ENCODE data around the gene CTSL. TPM values are rescaled to one million over a fixed set of nuclear protein-coding genes. Genes with fewer than 3 reads are reported as not detected.

Gene CTSL
- total RNA-seq, 2 donors from 2014 or later = 0.45 to 2.4 TPM

DNA sequence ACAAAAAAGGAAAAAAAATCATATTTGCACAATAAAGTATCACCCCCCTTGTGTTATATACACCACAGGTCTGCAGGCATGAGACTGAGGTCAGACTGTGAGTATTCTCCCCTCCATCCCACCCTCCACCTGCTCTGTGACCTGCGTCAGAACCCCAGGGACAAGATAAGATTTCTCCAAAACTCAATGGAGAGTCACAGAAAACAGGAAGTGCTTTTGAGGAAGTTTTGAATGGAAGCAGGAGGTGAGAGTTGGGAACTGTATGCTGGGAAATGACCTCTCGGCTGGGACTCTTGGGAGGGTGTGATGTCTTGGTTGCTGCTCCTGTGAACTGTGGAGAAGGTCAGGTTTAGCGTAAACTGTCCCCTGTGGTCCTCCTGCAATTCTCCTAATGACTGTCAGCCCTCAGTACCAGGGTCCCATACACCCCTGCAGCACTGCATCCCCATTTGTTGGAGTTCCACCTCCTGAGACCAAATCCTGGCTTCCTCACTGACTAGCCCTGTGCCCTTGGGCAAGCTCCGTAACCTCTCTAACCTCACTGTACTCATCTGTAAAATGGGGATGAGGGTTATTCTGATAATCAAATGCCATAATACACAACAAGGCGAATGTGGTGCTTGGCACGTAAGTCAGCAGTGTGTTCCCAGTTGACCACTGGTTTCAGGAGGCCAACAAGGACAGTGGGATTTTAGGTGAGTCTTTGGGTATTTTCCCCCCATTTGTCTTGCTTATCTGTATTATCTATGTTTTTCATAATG lies 6.9 kb upstream of the CTSL start:
- Mint-ChIP-seq H3K27me3 (peaks cover 22 to 31% of the 10 kb centered on the region in 2 donors), H3K27ac (no peak overlapping the region), H3K36me3 (no peaks in the 10 kb centered on the region), H3K9me3 (no peaks in the 10 kb centered on the region), H3K4me1 (ENCODE audit: low read depth in 2 of 2) (peaks cover 0 to 5% of the 10 kb centered on the region in 2 donors), H3K4me3 (no peak overlapping the region)
- ATAC-seq (no peak), DNase-seq (ENCODE audit: low spot score) (no peak)

DNA sequence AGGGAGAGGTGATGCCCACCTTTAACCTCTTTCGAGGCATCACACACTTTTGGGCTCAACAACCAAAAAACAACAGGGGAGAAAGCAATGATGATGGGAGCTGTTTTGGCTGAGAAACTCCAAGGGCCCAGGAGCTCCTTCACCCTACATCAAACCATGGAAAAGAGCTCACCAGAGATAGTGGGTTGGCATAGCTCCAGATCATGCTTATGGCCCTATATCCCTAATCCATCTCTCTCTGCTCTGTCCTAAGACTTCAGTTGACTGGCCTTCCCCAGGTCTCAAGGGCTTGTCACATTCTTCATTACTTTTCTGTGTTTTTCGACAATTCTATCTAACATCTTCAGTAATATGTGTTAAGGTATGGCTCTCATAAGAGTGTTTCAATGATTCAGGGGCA lies 5.7 kb upstream of the CTSL start:
- Mint-ChIP-seq H3K9me3 (no peaks in the 10 kb centered on the region), H3K4me1 (ENCODE audit: low read depth in 2 of 2) (no peaks in the 10 kb centered on the region), H3K27ac (no peak overlapping the region), H3K36me3 (no peaks in the 10 kb centered on the region), H3K4me3 (no peak overlapping the region), H3K27me3 (peaks cover 24 to 31% of the 10 kb centered on the region in 2 donors)
- DNase-seq (ENCODE audit: low spot score) (no peak), ATAC-seq (no peak)

DNA sequence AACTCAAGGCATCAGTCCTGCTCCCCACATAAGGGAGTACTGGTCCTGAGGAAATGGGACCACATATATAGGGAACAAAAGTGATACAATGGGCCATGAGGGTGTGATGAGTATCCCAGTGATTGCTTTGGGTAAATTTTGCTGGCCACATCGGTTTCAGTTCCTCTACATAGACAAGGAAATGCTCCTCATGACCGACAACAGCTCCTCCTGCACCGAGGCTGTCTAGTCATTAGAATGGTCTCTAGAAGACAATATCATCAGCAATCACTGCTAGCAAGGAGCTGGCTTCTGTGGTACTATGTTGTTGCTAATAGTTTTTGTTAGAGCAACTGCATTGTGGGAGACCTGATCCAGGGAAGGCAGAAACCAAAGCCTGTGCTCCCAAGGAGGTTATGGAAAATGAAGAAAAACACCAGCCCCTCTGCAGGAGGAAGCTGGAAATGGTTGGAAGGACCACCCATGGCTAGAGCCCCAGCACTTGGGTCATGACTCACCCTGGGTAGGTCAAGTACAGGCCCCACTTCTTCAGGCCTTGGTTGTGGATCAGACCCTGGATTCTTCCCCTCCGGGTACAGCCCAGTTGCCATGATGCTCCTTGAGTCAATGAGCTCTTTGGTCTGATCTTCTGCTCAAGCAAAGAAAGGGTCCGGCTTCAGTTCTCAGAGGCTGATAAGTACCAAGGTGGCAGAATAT lies 3.4 kb upstream of the CTSL start:
- DNase-seq (ENCODE audit: low spot score) (no peak), ATAC-seq (no peak)
- no peaks in the 10 kb centered on the region for H3K36me3 Mint-ChIP-seq
- peaks cover 31 to 33% of the 10 kb centered on the region in 2 donors for H3K27me3 Mint-ChIP-seq
- H3K9me3 Mint-ChIP-seq = no peaks in the 10 kb centered on the region
- peaks cover 0 to 6% of the 10 kb centered on the region in 2 donors for H3K4me1 Mint-ChIP-seq (ENCODE audit: low read depth in 2 of 2)
- no peak overlapping the region for H3K4me3 Mint-ChIP-seq
- H3K27ac Mint-ChIP-seq = no peak overlapping the region

DNA sequence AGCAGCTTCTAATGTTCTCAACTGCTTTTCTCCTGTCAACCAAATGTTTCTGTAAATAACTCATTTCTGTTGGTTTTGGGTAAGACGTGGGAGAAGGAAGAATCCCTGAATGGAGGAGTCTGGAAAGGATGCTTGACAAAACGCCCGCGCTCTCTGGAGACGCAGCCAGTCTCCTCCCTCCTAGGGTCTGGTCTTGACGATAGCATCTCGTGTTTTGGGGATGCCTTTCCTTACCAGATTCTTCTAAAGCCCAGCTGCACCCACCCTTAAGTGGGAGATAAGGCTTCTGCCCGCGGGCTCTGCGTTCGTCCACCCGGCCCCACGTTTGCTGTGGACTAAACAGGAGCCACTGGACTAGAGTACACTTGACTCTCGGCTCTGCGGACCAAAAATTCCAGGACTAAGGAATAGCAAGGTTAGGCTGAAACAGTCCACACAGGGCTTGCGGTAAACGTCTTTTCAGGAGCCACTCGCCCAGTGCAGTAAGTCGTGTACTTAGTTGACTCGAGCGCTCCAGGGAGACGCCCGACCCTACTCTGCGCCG lies 491 bp upstream of the CTSL start:
- peaks cover 28 to 31% of the 10 kb centered on the region in 2 donors for H3K27me3 Mint-ChIP-seq
- H3K4me3 Mint-ChIP-seq = peak overlapping the region; percentile 80
- no peaks in the 10 kb centered on the region for H3K9me3 Mint-ChIP-seq
- no peaks in the 10 kb centered on the region for H3K36me3 Mint-ChIP-seq
- no peak for DNase-seq (ENCODE audit: low spot score)
- peaks cover 0 to 6% of the 10 kb centered on the region in 2 donors for H3K4me1 Mint-ChIP-seq (ENCODE audit: low read depth in 2 of 2)
- ATAC-seq = no peak
- H3K27ac Mint-ChIP-seq = peak overlapping the region; percentile 22 to 50

GRCh38 chr9:87729246-87729645 lies 3.3 kb downstream of the CTSL start:
- H3K9me3 Mint-ChIP-seq = no peaks in the 10 kb centered on the region
- H3K27me3 Mint-ChIP-seq = peaks cover 36 to 46% of the 10 kb centered on the region in 2 donors
- ATAC-seq (no peak), DNase-seq (ENCODE audit: low spot score) (no peak)
- H3K36me3 Mint-ChIP-seq = no peaks in the 10 kb centered on the region
- peaks cover 0 to 6% of the 10 kb centered on the region in 2 donors for H3K4me1 Mint-ChIP-seq (ENCODE audit: low read depth in 2 of 2)
- H3K27ac Mint-ChIP-seq = no peak overlapping the region
- no peak overlapping the region for H3K4me3 Mint-ChIP-seq

- H3K9me3 Mint-ChIP-seq = no peaks in the 10 kb centered on the region
- H3K36me3 Mint-ChIP-seq = no peaks in the 10 kb centered on the region
- H3K4me1 Mint-ChIP-seq (ENCODE audit: low read depth in 2 of 2) = peaks cover 0 to 2% of the 10 kb centered on the region in 2 donors
- H3K27ac Mint-ChIP-seq = no peak overlapping the region
- peaks cover 28 to 47% of the 10 kb centered on the region in 2 donors for H3K27me3 Mint-ChIP-seq
- ATAC-seq = no peak
- H3K4me3 Mint-ChIP-seq = no peak overlapping the region
- DNase-seq (ENCODE audit: low spot score) = no peak
Observed at GRCh38 chr9:87731321-87731720, 5.4 kb downstream of the CTSL start.

DNA sequence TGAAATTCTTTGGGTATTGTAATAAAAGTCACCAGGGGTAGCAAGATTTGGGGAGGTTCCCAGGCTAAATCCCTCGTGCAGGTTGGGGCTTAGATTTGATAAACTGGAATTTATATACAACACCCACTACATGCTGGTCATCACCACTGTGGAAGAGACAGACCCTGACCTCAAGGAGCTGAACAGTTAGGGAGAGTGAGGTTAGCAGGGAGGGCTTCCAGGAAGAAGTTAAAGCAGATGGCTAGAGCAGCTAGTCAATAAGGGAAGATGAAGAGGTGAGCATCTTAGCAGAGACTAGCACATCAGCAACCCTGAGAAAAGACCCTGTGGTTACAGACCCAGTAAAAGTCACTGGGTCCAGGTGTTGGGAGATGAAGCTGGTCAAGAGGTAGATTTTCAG lies 6.4 kb downstream of the CTSL start:
- ATAC-seq (no peak), DNase-seq (ENCODE audit: low spot score) (no peak)
- H3K27ac Mint-ChIP-seq = no peak overlapping the region
- no peaks in the 10 kb centered on the region for H3K36me3 Mint-ChIP-seq
- H3K27me3 Mint-ChIP-seq = peaks cover 28 to 47% of the 10 kb centered on the region in 2 donors
- no peaks in the 10 kb centered on the region for H3K9me3 Mint-ChIP-seq
- H3K4me3 Mint-ChIP-seq = no peak overlapping the region
- H3K4me1 Mint-ChIP-seq (ENCODE audit: low read depth in 2 of 2) = no peaks in the 10 kb centered on the region

GRCh38 chr9:87732756-87733155 lies 6.8 kb downstream of the CTSL start:
- Mint-ChIP-seq H3K4me1 (ENCODE audit: low read depth in 2 of 2) (no peaks in the 10 kb centered on the region), H3K9me3 (no peaks in the 10 kb centered on the region), H3K36me3 (no peaks in the 10 kb centered on the region), H3K27ac (no peak overlapping the region), H3K27me3 (peaks cover 26 to 44% of the 10 kb centered on the region in 2 donors), H3K4me3 (no peak overlapping the region)
- no peak for DNase-seq (ENCODE audit: low spot score)
- no peak for ATAC-seq

GRCh38 chr9:87733273-87734052 lies 7.5 kb downstream of the CTSL start:
- Mint-ChIP-seq H3K4me1 (ENCODE audit: low read depth in 2 of 2) (no peaks in the 10 kb centered on the region), H3K27me3 (peaks cover 24 to 46% of the 10 kb centered on the region in 2 donors), H3K4me3 (no peak overlapping the region), H3K36me3 (no peaks in the 10 kb centered on the region), H3K27ac (no peak overlapping the region), H3K9me3 (no peaks in the 10 kb centered on the region)
- ATAC-seq (no peak), DNase-seq (ENCODE audit: low spot score) (no peak)

DNA sequence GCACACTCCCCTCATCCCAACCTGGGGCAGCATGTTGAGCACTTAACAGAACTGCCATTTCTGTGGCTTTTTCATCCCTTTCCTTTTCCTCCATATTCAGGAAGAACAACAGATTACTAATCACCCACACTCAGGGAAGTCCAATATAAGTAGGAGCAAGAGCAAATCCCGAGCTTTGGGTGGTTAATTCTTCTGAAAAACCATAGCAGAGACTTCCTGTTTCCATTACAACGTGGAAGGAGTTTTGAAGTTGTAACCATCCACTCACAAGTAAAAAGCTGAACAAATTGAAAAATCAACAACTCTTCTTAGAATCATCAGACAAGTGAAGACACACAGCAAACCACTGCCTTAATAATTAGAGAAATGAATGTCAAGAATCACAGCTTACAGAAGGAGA lies 8.2 kb downstream of the CTSL start:
- H3K4me1 Mint-ChIP-seq (ENCODE audit: low read depth in 2 of 2) = no peaks in the 10 kb centered on the region
- no peaks in the 10 kb centered on the region for H3K36me3 Mint-ChIP-seq
- peaks cover 24 to 46% of the 10 kb centered on the region in 2 donors for H3K27me3 Mint-ChIP-seq
- H3K27ac Mint-ChIP-seq = no peak overlapping the region
- ATAC-seq = no peak
- no peaks in the 10 kb centered on the region for H3K9me3 Mint-ChIP-seq
- no peak for DNase-seq (ENCODE audit: low spot score)
- H3K4me3 Mint-ChIP-seq = no peak overlapping the region

DNA sequence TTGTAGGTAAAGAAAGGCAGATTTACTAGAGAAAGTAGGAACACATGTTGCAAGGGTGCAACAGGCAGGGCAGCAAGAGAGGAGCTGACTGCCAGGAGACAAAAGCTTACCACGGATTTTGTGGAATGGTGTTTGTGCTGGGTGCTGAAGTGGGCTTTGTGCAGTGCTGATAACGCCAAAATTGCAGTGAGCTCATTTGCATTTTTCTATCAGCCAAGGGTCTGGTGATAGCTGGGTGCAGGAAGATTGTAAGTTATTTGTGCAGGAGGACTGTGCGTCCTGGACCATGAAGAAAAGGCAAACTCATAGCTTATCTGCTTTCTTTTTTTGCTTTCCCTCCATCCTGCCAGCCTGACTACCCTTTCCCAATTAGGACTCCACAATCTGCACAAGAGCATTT lies 13.6 kb downstream of the CTSL start:
- Mint-ChIP-seq H3K36me3 (no peaks in the 10 kb centered on the region), H3K27me3 (peaks cover 19 to 47% of the 10 kb centered on the region in 2 donors), H3K4me3 (no peak overlapping the region), H3K9me3 (no peaks in the 10 kb centered on the region), H3K27ac (no peak overlapping the region), H3K4me1 (ENCODE audit: low read depth in 2 of 2) (no peaks in the 10 kb centered on the region)
- ATAC-seq (no peak), DNase-seq (ENCODE audit: low spot score) (no peak)

GRCh38 chr9:87740209-87740608 lies 14.3 kb downstream of the CTSL start:
- Mint-ChIP-seq H3K4me3 (no peak overlapping the region), H3K4me1 (ENCODE audit: low read depth in 2 of 2) (no peaks in the 10 kb centered on the region), H3K36me3 (no peaks in the 10 kb centered on the region), H3K27ac (no peak overlapping the region), H3K27me3 (peaks cover 19 to 45% of the 10 kb centered on the region in 2 donors), H3K9me3 (no peaks in the 10 kb centered on the region)
- ATAC-seq (no peak), DNase-seq (ENCODE audit: low spot score) (no peak)

DNA sequence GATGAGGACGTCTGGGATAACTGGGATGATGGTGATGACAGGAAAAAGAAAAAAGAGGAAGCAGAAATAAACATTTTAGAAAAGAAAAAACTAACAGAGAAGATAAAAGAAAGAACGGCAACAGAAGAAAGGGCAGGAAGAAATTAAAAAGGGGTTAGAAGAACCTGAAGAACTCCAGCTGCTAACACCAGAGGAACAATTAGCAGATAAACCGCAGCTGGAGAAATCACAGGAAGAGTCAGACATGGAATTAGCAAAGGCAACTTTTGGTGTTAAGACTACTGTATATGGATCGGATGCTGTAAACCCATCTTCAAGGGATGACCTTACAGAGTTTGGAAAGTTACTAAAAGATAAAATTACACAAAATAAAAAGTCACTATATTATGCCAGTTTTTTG lies 15.4 kb downstream of the CTSL start:
- Mint-ChIP-seq H3K4me3 (no peak overlapping the region), H3K9me3 (no peaks in the 10 kb centered on the region), H3K36me3 (no peaks in the 10 kb centered on the region), H3K27ac (no peak overlapping the region), H3K4me1 (ENCODE audit: low read depth in 2 of 2) (no peaks in the 10 kb centered on the region), H3K27me3 (peaks cover 19 to 47% of the 10 kb centered on the region in 2 donors)
- DNase-seq (ENCODE audit: low spot score) (no peak), ATAC-seq (no peak)

Measured in natural killer cell treated with Interleukin-12 subunit alpha and Interleukin-12 subunit beta and Interleukin-15 and Interleukin-18, amount 100 ng/mL, for 72 hours (primary cell).